Measurements from ENCODE around the gene MMP24OS.

MMP24OS gene

DNA sequence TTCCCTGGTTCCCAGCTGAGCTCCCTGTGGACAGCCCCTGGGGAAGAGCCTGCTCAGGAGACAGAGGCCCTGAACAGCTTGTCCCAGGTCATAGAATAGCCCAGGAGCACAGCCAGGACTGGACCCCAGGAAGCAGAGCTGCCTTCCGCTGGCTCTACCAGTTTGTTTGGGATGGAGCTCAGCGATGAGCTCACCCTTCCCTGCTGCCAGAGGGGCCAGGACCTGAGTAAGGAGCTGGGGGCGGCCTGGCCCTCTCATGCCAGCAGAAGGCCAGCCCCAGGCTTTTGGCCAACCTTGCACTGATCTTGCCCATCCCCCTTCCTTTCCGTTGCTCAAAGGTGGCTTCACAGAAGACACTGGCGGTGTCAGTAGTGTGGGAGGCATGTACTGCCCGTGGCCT is 17.5 kb downstream of the MMP24OS start:
- TF ChIP-seq FOXP2 (optimal IDR thresholded peaks at IDR 0.05; ENCODE audit: borderline replicate concordance, extremely low read depth, extremely low read length, insufficient read depth) (no peak), POLR2AphosphoS5 (IDR thresholded peaks at IDR 0.05; ENCODE audit: low read depth, low read length) (no peak), TAF1 (IDR thresholded peaks at IDR 0.05; ENCODE audit: borderline replicate concordance, insufficient read depth, low read length) (no peak)
- TF ChIP-seq, protein P1, sequence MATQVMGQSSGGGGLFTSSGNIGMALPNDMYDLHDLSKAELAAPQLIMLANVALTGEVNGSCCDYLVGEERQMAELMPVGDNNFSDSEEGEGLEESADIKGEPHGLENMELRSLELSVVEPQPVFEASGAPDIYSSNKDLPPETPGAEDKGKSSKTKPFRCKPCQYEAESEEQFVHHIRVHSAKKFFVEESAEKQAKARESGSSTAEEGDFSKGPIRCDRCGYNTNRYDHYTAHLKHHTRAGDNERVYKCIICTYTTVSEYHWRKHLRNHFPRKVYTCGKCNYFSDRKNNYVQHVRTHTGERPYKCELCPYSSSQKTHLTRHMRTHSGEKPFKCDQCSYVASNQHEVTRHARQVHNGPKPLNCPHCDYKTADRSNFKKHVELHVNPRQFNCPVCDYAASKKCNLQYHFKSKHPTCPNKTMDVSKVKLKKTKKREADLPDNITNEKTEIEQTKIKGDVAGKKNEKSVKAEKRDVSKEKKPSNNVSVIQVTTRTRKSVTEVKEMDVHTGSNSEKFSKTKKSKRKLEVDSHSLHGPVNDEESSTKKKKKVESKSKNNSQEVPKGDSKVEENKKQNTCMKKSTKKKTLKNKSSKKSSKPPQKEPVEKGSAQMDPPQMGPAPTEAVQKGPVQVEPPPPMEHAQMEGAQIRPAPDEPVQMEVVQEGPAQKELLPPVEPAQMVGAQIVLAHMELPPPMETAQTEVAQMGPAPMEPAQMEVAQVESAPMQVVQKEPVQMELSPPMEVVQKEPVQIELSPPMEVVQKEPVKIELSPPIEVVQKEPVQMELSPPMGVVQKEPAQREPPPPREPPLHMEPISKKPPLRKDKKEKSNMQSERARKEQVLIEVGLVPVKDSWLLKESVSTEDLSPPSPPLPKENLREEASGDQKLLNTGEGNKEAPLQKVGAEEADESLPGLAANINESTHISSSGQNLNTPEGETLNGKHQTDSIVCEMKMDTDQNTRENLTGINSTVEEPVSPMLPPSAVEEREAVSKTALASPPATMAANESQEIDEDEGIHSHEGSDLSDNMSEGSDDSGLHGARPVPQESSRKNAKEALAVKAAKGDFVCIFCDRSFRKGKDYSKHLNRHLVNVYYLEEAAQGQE (IDR thresholded peaks at IDR 0.05; ENCODE audit: insufficient read depth in 1 of 2, low read depth in 2 of 2, low read length in 2 of 2) = no peak

DNA sequence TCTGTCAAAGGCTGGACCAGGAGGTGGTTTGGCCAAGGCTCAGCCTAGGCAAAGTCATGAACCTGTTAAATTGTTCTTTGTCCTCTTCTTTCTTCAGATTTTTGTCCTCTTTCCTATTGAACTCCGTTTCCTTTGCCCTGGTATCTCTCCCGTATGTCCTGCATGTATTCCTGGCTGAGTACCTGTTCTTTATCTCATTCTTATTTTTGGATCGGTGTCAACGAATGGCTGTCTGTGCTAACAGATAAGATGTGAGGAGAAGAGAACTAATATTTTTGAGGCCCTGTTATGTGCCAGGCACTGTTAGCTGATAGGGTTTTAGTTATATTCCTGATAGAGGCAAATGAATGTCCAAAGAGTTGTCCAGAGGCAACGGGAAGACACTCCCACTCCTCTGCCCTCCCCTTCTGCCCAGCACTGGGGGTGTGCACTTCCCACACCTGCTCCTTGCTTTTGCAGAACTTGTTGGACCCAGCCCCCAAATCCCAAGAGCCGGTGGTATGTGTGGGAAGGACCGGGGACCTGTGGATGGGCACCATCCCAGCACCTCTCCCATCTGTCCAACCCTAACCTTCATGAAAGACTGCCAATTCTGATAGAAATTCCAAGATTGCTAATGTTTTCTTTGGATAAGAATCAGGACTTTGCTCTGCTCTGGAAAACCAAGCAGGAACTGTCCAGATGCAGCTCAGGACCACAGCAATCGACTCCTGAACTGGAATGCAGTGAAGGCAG is 20.6 kb downstream of the MMP24OS start:
- TF ChIP-seq SIN3A (IDR thresholded peaks at IDR 0.05; ENCODE audit: borderline replicate concordance, insufficient read depth, low read length) = no peak
- TF ChIP-seq, protein P1 (IDR thresholded peaks at IDR 0.05; ENCODE audit: insufficient read depth in 1 of 2, low read depth in 2 of 2, low read length in 2 of 2) = peak; percentile 34 to 85; a peak in 2 of 4 replicates

DNA sequence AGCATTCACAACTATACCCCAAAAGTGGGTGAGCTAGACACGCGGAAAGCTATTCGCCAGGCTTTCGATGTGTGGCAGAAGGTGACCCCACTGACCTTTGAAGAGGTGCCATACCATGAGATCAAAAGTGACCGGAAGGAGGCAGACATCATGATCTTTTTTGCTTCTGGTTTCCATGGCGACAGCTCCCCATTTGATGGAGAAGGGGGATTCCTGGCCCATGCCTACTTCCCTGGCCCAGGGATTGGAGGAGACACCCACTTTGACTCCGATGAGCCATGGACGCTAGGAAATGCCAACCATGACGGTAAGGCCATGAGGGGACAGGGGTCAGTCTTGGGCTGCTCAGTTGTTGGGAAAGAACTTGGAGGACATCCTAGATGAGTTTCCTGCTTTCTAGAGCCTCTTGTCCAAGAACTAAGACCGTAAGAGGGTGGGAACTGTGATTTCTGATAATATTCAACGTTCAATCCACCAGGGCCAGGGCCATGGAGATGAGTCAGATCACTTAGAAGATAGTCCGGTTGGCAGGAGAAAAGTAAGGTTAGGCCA is 23.4 kb downstream of the MMP24OS start:
- TF ChIP-seq SIN3A (IDR thresholded peaks at IDR 0.05; ENCODE audit: borderline replicate concordance, insufficient read depth, low read length) = no peak
- TF ChIP-seq POLR2AphosphoS5 (IDR thresholded peaks at IDR 0.05; ENCODE audit: low read depth, low read length) = no peak
- TF ChIP-seq TAF1 (IDR thresholded peaks at IDR 0.05; ENCODE audit: borderline replicate concordance, insufficient read depth, low read length) = no peak
- TF ChIP-seq, protein P1 (IDR thresholded peaks at IDR 0.05; ENCODE audit: insufficient read depth in 1 of 2, low read depth in 2 of 2, low read length in 2 of 2) = no peak
- TF ChIP-seq FOXP2 (optimal IDR thresholded peaks at IDR 0.05; ENCODE audit: borderline replicate concordance, extremely low read depth, extremely low read length, insufficient read depth) = no peak

DNA sequence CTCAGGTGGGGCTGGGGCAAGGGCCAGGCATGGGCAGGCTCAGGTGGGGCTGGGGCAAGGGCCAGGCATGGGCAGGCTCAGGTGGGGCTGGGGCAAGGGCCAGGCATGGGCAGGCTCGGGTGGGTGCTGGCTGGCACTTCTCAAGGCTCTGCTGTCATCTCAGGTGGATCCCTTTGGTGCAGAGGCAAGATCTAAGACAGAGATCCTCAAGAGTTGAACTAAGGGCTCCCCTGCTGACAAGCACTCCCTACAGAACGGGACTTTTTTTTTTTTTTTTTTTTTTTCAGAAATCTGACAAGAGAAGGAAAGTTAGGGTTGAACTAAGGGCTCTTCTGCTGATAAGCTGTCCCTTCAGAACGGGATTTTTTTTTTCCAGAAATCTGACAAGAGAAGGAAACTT is 24.9 kb downstream of the MMP24OS start:
- TF ChIP-seq TAF1 (IDR thresholded peaks at IDR 0.05; ENCODE audit: borderline replicate concordance, insufficient read depth, low read length) (no peak), FOXP2 (optimal IDR thresholded peaks at IDR 0.05; ENCODE audit: borderline replicate concordance, extremely low read depth, extremely low read length, insufficient read depth) (no peak), SIN3A (IDR thresholded peaks at IDR 0.05; ENCODE audit: borderline replicate concordance, insufficient read depth, low read length) (no peak), POLR2AphosphoS5 (IDR thresholded peaks at IDR 0.05; ENCODE audit: low read depth, low read length) (no peak)
- TF ChIP-seq, protein P1 (IDR thresholded peaks at IDR 0.05; ENCODE audit: insufficient read depth in 1 of 2, low read depth in 2 of 2, low read length in 2 of 2) = no peak

Measured in PFSK-1 (cell line).